ENCODE results near the gene ANKS1B. TPM values are rescaled to one million over a fixed set of nuclear protein-coding genes. Genes with fewer than 3 reads are reported as not detected.

Gene ANKS1B
- total RNA-seq, 1 experiment from 2014 or later: 0.54 TPM

GRCh38 chr12:99195474-99195873, 789.3 kb downstream of the ANKS1B start:
- RAD21 ChIA-PET (ENCODE audit: low non-redundant PET in 1 of 2, low total read pairs in 2 of 2, uncharacterized antibody in 2 of 2, unreplicated experiment in 2 of 2): no interaction called here
- H3K4me2 ChIP-seq (ENCODE audit: low read length): no peak overlapping the region
- no peak for TF ChIP-seq ZBTB33 (IDR thresholded peaks at IDR 0.05; ENCODE audit: extremely low read depth, insufficient replicate concordance, low read length)
- TF ChIP-seq CEBPB (IDR thresholded peaks at IDR 0.05; ENCODE audit: low read depth): no peak
- TF ChIP-seq FOSL1 (IDR thresholded peaks at IDR 0.05; ENCODE audit: low read depth): no peak
- no peak for TF ChIP-seq RAD21 (IDR thresholded peaks at IDR 0.05; ENCODE audit: low read depth)
- TF ChIP-seq SP1 (IDR thresholded peaks at IDR 0.05; ENCODE audit: low read depth): no peak
- no peak for TF ChIP-seq POLR2AphosphoS5 (IDR thresholded peaks at IDR 0.05; ENCODE audit: low read depth, low read length)
- TF ChIP-seq SIN3A (IDR thresholded peaks at IDR 0.05; ENCODE audit: low read depth): no peak
- TF ChIP-seq ZFX (IDR thresholded peaks at IDR 0.05): no peak
- TF ChIP-seq CTCF (IDR thresholded peaks at IDR 0.05 in 2 of 3, conservative IDR thresholded peaks at IDR 0.05 in 1 of 3; ENCODE audit: borderline replicate concordance in 1 of 3, insufficient read depth in 1 of 3, low read depth in 2 of 3, low read length in 2 of 3): no peak
- DNase-seq (ENCODE audit: low read depth, low spot score): no peak
- no peaks in the 10 kb centered on the region for H3K36me3 ChIP-seq (ENCODE audit: control insufficient read depth in 1 of 2, insufficient read depth in 2 of 2, low read length in 2 of 2)
- H3K79me2 ChIP-seq (ENCODE audit: insufficient read depth, low read length): no peaks in the 10 kb centered on the region
- H3K4me1 ChIP-seq (ENCODE audit: control insufficient read depth in 1 of 2, insufficient read depth in 2 of 2, low read length in 2 of 2): no peaks in the 10 kb centered on the region
- POLR2A ChIA-PET: no interaction called here
- H3K9me2 ChIP-seq (ENCODE audit: insufficient read depth): no peaks in the 10 kb centered on the region
- H3K27ac ChIP-seq (ENCODE audit: low read depth, low read length): no peak overlapping the region
- H3K9me3 ChIP-seq (ENCODE audit: control insufficient read depth in 1 of 2, insufficient read depth in 1 of 2, low read depth in 1 of 2, low read length in 2 of 2): no peaks in the 10 kb centered on the region
- no TSS peak for BruUV-seq (replicated peaks)
- CTCF ChIA-PET: no interaction called here
- no peak for ATAC-seq
- H3K9ac ChIP-seq (ENCODE audit: low read length): no peak overlapping the region
- intact Hi-C loops (cut with micrococcal nuclease): no loop called here
- H3K27me3 ChIP-seq (ENCODE audit: insufficient read depth, low read length): no peaks in the 10 kb centered on the region
- no peak overlapping the region for H3K4me3 ChIP-seq (replicated peaks in 1 of 2; ENCODE audit: low read depth in 1 of 2, low read length in 2 of 2)
- no peaks in the 10 kb centered on the region for H4K20me1 ChIP-seq (ENCODE audit: insufficient read depth)
- H2AFZ ChIP-seq (ENCODE audit: low read depth, low read length, poor library complexity, severe bottlenecking): no peak overlapping the region

All from HCT116 (cell line).